ENCODE results near the gene OXNAD1.
A peak's percentile ranks its signal among the peaks of the same experiment; 100 is the strongest.

DNA sequence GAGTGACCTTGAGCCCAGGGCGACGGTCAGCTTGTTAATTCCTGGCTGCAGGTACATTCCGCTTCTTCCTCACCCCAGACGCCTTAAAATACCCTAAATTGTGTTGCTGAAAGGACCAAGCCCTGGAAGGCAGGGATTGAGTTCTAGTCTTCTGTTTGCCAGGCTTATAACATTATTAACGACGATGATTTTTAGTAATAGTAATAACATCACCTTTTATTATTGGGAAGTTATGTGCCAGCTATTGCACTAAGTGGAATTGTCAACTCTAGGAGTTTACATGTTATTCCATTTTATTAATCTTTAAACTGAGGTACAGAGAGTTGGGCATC is 409 bp downstream of the OXNAD1 start:
- TF ChIP-seq, protein P1, sequence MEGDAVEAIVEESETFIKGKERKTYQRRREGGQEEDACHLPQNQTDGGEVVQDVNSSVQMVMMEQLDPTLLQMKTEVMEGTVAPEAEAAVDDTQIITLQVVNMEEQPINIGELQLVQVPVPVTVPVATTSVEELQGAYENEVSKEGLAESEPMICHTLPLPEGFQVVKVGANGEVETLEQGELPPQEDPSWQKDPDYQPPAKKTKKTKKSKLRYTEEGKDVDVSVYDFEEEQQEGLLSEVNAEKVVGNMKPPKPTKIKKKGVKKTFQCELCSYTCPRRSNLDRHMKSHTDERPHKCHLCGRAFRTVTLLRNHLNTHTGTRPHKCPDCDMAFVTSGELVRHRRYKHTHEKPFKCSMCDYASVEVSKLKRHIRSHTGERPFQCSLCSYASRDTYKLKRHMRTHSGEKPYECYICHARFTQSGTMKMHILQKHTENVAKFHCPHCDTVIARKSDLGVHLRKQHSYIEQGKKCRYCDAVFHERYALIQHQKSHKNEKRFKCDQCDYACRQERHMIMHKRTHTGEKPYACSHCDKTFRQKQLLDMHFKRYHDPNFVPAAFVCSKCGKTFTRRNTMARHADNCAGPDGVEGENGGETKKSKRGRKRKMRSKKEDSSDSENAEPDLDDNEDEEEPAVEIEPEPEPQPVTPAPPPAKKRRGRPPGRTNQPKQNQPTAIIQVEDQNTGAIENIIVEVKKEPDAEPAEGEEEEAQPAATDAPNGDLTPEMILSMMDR (IDR thresholded peaks at IDR 0.05) = no peak
- TF ChIP-seq NFIC (IDR thresholded peaks at IDR 0.05; ENCODE audit: borderline replicate concordance) (no peak), POLR2AphosphoS5 (IDR thresholded peaks at IDR 0.05; ENCODE audit: low read depth, low read length) (no peak), YY1 (IDR thresholded peaks at IDR 0.05; ENCODE audit: low read depth) (0 out of 2 replicates have a peak, but pooled peaks have one; percentile 1), FOXJ3 (CRISPR knock-in tag; IDR thresholded peaks at IDR 0.05) (no peak), EZH2phosphoT487 (IDR thresholded peaks at IDR 0.05; ENCODE audit: borderline replicate concordance, low read depth) (no peak), SIN3A (IDR thresholded peaks at IDR 0.05; ENCODE audit: borderline replicate concordance, low read depth, low read length) (no peak)
- TF ChIP-seq, protein P2, sequence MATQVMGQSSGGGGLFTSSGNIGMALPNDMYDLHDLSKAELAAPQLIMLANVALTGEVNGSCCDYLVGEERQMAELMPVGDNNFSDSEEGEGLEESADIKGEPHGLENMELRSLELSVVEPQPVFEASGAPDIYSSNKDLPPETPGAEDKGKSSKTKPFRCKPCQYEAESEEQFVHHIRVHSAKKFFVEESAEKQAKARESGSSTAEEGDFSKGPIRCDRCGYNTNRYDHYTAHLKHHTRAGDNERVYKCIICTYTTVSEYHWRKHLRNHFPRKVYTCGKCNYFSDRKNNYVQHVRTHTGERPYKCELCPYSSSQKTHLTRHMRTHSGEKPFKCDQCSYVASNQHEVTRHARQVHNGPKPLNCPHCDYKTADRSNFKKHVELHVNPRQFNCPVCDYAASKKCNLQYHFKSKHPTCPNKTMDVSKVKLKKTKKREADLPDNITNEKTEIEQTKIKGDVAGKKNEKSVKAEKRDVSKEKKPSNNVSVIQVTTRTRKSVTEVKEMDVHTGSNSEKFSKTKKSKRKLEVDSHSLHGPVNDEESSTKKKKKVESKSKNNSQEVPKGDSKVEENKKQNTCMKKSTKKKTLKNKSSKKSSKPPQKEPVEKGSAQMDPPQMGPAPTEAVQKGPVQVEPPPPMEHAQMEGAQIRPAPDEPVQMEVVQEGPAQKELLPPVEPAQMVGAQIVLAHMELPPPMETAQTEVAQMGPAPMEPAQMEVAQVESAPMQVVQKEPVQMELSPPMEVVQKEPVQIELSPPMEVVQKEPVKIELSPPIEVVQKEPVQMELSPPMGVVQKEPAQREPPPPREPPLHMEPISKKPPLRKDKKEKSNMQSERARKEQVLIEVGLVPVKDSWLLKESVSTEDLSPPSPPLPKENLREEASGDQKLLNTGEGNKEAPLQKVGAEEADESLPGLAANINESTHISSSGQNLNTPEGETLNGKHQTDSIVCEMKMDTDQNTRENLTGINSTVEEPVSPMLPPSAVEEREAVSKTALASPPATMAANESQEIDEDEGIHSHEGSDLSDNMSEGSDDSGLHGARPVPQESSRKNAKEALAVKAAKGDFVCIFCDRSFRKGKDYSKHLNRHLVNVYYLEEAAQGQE (IDR thresholded peaks at IDR 0.05; ENCODE audit: low read depth, low read length) = no peak
- TF ChIP-seq, protein P3, sequence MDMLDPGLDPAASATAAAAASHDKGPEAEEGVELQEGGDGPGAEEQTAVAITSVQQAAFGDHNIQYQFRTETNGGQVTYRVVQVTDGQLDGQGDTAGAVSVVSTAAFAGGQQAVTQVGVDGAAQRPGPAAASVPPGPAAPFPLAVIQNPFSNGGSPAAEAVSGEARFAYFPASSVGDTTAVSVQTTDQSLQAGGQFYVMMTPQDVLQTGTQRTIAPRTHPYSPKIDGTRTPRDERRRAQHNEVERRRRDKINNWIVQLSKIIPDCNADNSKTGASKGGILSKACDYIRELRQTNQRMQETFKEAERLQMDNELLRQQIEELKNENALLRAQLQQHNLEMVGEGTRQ (IDR thresholded peaks at IDR 0.05; ENCODE audit: borderline replicate concordance, low read depth, low read length) = no peak
